ENCODE data around the gene EFHC1. TPM values are rescaled to one million over a fixed set of nuclear protein-coding genes. Genes with fewer than 3 reads are reported as not detected.

Gene EFHC1
- total RNA-seq, 1 experiment from 2014 or later = 14.6 TPM

DNA sequence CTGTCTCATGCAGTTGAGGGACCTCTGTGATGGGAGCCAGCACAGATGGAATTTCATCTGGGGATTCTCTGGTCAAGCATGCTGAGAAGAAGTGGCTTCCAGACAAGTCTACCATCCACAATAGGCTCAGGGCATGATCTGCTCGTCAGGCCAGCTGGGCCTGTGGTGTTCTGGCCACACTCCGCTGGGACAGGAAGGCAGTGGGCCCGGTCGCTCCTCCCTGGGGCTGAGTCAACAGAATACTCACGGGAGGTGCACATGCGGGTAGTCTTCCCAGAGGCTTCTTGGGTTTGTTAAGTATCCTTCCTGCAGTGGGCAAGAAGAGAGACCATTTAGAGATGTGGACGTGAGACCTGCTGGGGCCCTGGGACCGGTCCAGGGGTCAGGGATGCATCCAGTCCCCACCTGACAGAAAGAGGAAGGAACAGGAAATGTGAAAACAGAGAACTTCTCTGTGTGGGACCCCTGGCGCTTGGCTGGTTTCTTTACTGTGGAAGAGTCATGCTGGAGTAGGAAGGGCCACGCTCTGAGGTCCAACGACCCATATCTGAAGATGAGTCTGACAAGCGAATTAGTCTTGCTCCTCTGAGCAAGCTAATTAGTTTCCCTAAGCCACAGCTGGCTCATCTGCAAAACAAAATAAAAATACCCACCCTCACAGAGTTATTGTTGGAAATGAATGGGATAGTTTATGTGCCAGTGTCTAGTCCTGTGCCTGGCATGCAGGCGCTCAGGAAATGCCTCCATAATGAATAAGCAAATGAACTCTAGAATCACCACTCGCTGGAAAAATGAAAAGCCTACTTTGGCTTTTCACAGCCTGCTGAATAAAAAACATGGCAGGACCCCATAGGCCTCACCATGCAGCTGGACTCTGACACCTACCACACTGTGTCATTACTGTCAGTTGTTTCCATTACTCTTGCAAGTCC is 89.4 kb downstream of the EFHC1 start:
- Histone ChIP-seq H3K27me3 (no peaks in the 10 kb centered on the region), H3K27ac (no peak overlapping the region), H3K36me3 (peaks cover 44% of the 10 kb centered on the region), H3K4me3 (no peak overlapping the region), H3K9me3 (replicated peaks) (no peaks in the 10 kb centered on the region), H3K4me1 (peaks cover 14% of the 10 kb centered on the region)
- DNase-seq = no peak

- H3K4me3 ChIP-seq = no peak overlapping the region
- H3K27ac ChIP-seq = no peak overlapping the region
- H3K27me3 ChIP-seq = no peaks in the 10 kb centered on the region
- H3K9me3 ChIP-seq (replicated peaks) = no peaks in the 10 kb centered on the region
- no peak for DNase-seq
- peaks cover 13% of the 10 kb centered on the region for H3K4me1 ChIP-seq
- H3K36me3 ChIP-seq = peaks cover 48% of the 10 kb centered on the region
Measured at GRCh38 chr6:52510213-52510562, 90.0 kb downstream of the EFHC1 start.

DNA sequence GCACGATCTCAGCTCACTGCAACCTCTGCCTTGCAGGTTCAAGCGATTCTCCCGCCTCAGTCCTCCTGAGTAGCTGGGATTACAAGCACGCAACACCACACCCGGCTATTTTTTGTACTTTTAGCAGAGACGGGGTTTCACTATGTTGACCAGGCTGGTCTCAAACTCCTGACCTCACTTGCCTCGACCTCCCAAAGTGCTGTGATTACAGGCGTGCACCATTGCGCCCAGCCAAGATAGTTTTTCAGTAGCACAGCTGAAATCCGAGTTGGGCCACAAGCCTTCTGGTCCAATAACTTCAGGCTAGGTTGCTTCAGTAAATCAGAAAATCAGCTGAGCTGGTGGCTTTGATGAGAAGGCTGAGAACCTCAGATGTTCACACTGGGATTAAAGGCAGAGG is 91.0 kb downstream of the EFHC1 start:
- H3K4me3 ChIP-seq = no peak overlapping the region
- peaks cover 56% of the 10 kb centered on the region for H3K36me3 ChIP-seq
- no peaks in the 10 kb centered on the region for H3K27me3 ChIP-seq
- H3K9me3 ChIP-seq (replicated peaks) = no peaks in the 10 kb centered on the region
- DNase-seq = no peak
- H3K27ac ChIP-seq = no peak overlapping the region
- peaks cover 18% of the 10 kb centered on the region for H3K4me1 ChIP-seq

GRCh38 chr6:52511572-52512151 is 91.5 kb downstream of the EFHC1 start:
- Histone ChIP-seq H3K27ac (peak overlapping the region; percentile 45), H3K27me3 (no peaks in the 10 kb centered on the region), H3K36me3 (peaks cover 61% of the 10 kb centered on the region), H3K4me3 (no peak overlapping the region), H3K4me1 (peaks cover 18% of the 10 kb centered on the region), H3K9me3 (replicated peaks) (no peaks in the 10 kb centered on the region)
- DNase-seq = no peak

GRCh38 chr6:52512199-52512598 is 92.1 kb downstream of the EFHC1 start:
- DNase-seq = peak; percentile 33 to 45
- H3K4me3 ChIP-seq = no peak overlapping the region
- no peaks in the 10 kb centered on the region for H3K9me3 ChIP-seq (replicated peaks)
- H3K36me3 ChIP-seq = peaks cover 61% of the 10 kb centered on the region
- H3K27me3 ChIP-seq = no peaks in the 10 kb centered on the region
- H3K27ac ChIP-seq = peak overlapping the region; percentile 45
- H3K4me1 ChIP-seq = peaks cover 20% of the 10 kb centered on the region

DNA sequence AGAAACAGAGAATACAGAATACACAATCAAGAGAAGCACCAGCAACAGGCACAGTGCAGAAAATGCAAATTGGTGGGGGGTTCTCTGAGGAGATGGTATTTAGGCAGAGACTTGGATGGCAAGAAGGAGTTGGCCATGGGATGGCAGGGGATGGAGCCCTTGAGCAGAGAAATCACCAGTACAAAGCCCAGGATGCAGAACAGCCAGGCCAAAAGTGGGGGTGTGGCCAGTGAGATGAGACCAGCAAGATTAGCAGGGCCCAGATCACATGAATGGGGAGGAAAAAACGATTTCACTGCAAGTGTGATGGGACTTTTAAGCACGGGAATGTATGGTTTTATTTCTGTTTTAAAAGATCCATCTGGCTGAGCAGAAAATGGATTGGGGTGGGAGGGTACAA is 93.3 kb downstream of the EFHC1 start:
- H3K27me3 ChIP-seq = no peaks in the 10 kb centered on the region
- no peaks in the 10 kb centered on the region for H3K9me3 ChIP-seq (replicated peaks)
- peaks cover 29% of the 10 kb centered on the region for H3K4me1 ChIP-seq
- no peak for DNase-seq
- peaks cover 54% of the 10 kb centered on the region for H3K36me3 ChIP-seq
- H3K4me3 ChIP-seq = no peak overlapping the region
- H3K27ac ChIP-seq = no peak overlapping the region

- H3K9me3 ChIP-seq (replicated peaks) = no peaks in the 10 kb centered on the region
- no peaks in the 10 kb centered on the region for H3K27me3 ChIP-seq
- DNase-seq = no peak
- peaks cover 50% of the 10 kb centered on the region for H3K36me3 ChIP-seq
- H3K4me1 ChIP-seq = peaks cover 32% of the 10 kb centered on the region
- no peak overlapping the region for H3K4me3 ChIP-seq
- H3K27ac ChIP-seq = no peak overlapping the region
Measured at GRCh38 chr6:52513896-52514295, 93.8 kb downstream of the EFHC1 start.

DNA sequence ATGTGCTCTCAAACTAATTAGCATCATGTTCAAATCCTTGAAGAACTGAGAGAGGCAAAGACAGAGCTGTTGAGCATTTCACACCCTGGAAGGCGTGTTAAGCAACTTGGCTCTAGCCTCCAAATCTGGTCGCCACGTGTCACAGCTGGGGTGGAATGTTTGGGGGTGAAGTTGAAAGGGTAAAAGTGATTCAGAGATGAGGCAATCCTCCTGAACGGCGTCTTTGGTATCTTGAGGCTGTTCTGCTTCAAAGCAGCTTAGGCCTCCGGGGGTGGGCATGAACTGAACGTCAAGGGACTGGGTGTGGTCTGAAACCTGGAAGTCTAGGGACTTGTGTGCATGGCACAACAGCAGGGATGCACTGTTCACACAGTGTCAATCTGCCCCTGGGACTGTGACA is 94.4 kb downstream of the EFHC1 start:
- no peaks in the 10 kb centered on the region for H3K27me3 ChIP-seq
- H3K9me3 ChIP-seq (replicated peaks) = no peaks in the 10 kb centered on the region
- H3K4me3 ChIP-seq = no peak overlapping the region
- no peak for DNase-seq
- peaks cover 50% of the 10 kb centered on the region for H3K36me3 ChIP-seq
- H3K27ac ChIP-seq = no peak overlapping the region
- H3K4me1 ChIP-seq = peaks cover 32% of the 10 kb centered on the region

- Histone ChIP-seq H3K27ac (no peak overlapping the region), H3K4me1 (peaks cover 32% of the 10 kb centered on the region), H3K9me3 (replicated peaks) (no peaks in the 10 kb centered on the region), H3K36me3 (peaks cover 45% of the 10 kb centered on the region), H3K4me3 (no peak overlapping the region), H3K27me3 (no peaks in the 10 kb centered on the region)
- no peak for DNase-seq
Measured at GRCh38 chr6:52515219-52515960, 95.2 kb downstream of the EFHC1 start.

- peaks cover 32% of the 10 kb centered on the region for H3K4me1 ChIP-seq
- H3K9me3 ChIP-seq (replicated peaks) = no peaks in the 10 kb centered on the region
- DNase-seq = no peak
- peaks cover 39% of the 10 kb centered on the region for H3K36me3 ChIP-seq
- no peaks in the 10 kb centered on the region for H3K27me3 ChIP-seq
- no peak overlapping the region for H3K4me3 ChIP-seq
- H3K27ac ChIP-seq = no peak overlapping the region
Measured at GRCh38 chr6:52516269-52516668, 96.1 kb downstream of the EFHC1 start.

GRCh38 chr6:52516943-52517342 is 96.8 kb downstream of the EFHC1 start:
- H3K27me3 ChIP-seq = no peaks in the 10 kb centered on the region
- no peak for DNase-seq
- no peaks in the 10 kb centered on the region for H3K9me3 ChIP-seq (replicated peaks)
- H3K36me3 ChIP-seq = peaks cover 36% of the 10 kb centered on the region
- peak overlapping the region; percentile 88; the same call in 1 of the 2 replicates for H3K27ac ChIP-seq
- peaks cover 30% of the 10 kb centered on the region for H3K4me1 ChIP-seq
- H3K4me3 ChIP-seq = no peak overlapping the region

DNA sequence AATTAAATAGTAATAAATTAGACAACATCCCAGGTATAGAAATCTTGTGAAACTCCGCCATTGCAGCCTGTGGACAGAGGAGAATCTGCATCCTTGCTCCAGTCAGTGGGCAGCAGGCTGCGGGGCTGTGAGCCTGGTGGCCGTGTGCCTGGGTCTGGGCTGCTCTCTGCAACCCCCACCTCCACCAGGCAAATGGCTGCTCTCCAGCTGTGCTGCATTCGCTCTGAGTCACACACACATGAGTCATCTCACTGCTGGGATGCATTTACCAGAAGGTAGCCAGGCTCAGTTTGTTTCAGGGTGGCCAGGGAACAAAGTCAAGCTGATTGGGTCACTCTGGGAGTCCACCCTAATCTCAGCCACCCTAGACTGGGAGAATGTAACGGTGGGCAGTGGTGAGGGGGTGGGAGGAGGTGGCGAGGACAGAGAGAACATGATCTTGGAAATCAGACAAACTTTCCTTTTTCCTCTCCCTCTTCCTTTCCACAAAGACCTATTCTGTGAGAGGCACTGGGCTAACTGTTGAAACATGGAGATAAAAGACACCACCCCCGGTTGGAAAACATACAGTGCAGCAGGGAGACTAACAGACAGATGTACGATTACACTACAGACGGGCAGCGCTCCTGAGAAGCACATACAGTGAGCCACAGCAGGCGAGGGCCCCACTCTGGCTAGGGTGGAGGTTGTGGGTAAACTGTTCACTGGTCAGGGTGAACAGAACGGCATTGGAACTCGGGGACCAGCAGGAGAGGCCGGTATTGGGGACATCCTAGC is 97.5 kb downstream of the EFHC1 start:
- H3K36me3 ChIP-seq = peaks cover 34% of the 10 kb centered on the region

GRCh38 chr6:52518279-52518945 is 98.3 kb downstream of the EFHC1 start:
- peaks cover 37% of the 10 kb centered on the region for H3K4me1 ChIP-seq
- no peaks in the 10 kb centered on the region for H3K27me3 ChIP-seq
- peak overlapping the region; percentile 88 for H3K27ac ChIP-seq
- peak overlapping the region; percentile 32 for H3K4me3 ChIP-seq
- H3K9me3 ChIP-seq (replicated peaks) = no peaks in the 10 kb centered on the region
- DNase-seq = no peak
- H3K36me3 ChIP-seq = peaks cover 27% of the 10 kb centered on the region

More for the DNA sequence above, 97.5 kb downstream of the EFHC1 start:
- peak overlapping the region; percentile 88 for H3K27ac ChIP-seq
- H3K4me3 ChIP-seq = peak overlapping the region; percentile 32
- H3K9me3 ChIP-seq (replicated peaks) = no peaks in the 10 kb centered on the region
- DNase-seq = peak; percentile 88 to 89
- H3K27me3 ChIP-seq = no peaks in the 10 kb centered on the region
- peaks cover 30% of the 10 kb centered on the region for H3K4me1 ChIP-seq

DNA sequence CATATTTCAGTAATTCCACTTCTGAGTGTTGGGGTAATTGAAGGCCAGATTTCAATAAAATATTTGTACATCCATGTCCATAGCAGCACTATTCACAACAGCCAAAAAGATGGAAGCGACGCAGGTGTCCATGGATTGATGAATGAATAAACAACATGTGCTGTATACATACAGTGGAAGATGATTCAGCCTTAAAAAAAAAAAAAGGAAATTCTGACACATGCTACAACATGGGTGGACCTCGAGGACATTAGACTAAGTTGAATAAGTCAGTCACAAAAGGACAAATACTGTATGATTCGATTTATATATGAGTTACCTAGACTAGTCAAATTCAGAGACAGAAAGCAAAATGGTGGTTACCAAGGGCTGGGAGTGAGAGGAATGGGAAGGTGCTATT is 99.5 kb downstream of the EFHC1 start:
- Histone ChIP-seq H3K9me3 (replicated peaks) (no peaks in the 10 kb centered on the region), H3K4me3 (no peak overlapping the region), H3K27me3 (no peaks in the 10 kb centered on the region), H3K4me1 (peaks cover 44% of the 10 kb centered on the region), H3K27ac (no peak overlapping the region), H3K36me3 (peaks cover 23% of the 10 kb centered on the region)
- DNase-seq = no peak
